KOPT-K1 (cell line): ENCODE data around the gene DNAJB12.
"Not testable (repeated sequence)": the region's sequence is repeated elsewhere in the genome, so short reads cannot be mapped to it uniquely, and the experiment has no call there.

ENCODE experiments used
- H3K27ac ChIP-seq: fragments of 200-600 bp; sonication (generic); 2 replicates; pipeline ENCODE4 v1.5.1; 2016; ENCODE audit warnings: antibody characterized with exemption, mild to moderate bottlenecking, low read depth, low read length; ENCODE audit not compliant: poor library complexity, severe bottlenecking
- H3K36me3 ChIP-seq: fragments of 200-600 bp; sonication (generic); 2 replicates; pipeline ENCODE4 v1.5.1; 2017; ENCODE audit warnings: antibody characterized with exemption, mild to moderate bottlenecking, low read length, moderate library complexity; ENCODE audit not compliant: insufficient read depth
- H3K9me3 ChIP-seq: fragments of 200-600 bp; sonication (generic); 2 replicates; pipeline ENCODE4 v1.5.1; 2017; ENCODE audit warnings: antibody characterized with exemption, low read length, mild to moderate bottlenecking; ENCODE audit not compliant: insufficient read depth, poor library complexity, severe bottlenecking

DNAJB12 gene

DNA sequence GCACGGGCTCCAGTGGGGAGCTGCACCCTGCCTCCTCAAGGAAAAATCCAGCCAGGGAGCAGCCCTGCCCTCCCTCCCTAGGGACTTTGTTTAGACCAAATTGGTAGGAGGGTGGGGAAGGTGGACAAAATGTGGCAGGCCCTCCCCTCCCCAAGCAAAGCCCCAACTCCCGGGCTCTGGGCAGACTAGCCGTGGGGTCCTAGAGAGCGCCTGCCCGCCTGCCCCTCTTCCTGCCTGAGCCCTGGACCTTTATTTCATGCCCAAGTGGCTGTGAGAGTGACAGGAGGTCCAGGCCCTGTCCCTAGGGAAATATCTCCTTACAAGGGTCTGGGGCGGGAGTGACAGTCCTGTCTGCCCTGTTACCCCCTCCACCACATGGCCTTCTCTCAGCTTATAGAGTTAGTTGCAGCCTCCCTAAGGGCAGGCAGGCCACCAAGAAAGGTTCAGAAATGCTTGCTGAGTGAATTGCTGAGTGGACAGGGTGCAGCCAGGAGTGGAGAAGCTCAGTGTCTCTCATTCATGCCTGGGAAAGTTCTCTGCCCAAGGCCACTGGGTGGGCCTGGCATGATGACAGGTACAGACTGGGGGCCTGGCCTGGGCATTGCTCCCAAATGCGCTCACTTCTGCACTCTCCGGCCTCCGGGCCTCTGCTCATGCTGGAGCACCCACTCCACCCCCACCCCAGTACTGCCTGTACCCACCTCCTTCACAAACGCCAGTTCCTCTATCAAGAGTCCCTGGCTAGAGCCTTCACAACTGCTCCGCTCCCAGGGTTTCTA, 25.2 kb downstream of the DNAJB12 start:
- H3K9me3 ChIP-seq = no peaks in the 10 kb centered on the region
- no peaks in the 10 kb centered on the region for H3K36me3 ChIP-seq
- H3K27ac ChIP-seq = peak overlapping the region; percentile 90

DNA sequence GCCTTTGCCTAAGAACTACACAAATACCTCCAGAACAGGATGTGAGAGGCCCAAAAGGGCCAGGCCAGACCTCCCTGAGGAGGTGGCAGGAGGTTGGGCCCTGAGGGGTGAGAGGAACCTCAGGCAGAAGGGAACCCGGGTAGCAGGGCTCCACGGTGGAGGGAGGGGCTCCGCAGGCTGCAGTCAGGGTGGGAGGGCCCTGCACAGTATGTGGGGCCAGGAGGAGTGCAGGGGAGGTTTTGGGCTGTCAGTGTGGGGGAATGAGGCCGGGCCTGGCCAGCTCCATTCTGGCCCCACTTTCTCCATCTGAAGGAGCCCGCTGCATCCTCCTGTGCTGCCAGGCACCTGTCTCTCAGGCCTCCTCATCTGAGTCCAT, 25.9 kb downstream of the DNAJB12 start:
- Histone ChIP-seq H3K9me3 (no peaks in the 10 kb centered on the region), H3K27ac (peak overlapping the region; percentile 90), H3K36me3 (no peaks in the 10 kb centered on the region)

DNA sequence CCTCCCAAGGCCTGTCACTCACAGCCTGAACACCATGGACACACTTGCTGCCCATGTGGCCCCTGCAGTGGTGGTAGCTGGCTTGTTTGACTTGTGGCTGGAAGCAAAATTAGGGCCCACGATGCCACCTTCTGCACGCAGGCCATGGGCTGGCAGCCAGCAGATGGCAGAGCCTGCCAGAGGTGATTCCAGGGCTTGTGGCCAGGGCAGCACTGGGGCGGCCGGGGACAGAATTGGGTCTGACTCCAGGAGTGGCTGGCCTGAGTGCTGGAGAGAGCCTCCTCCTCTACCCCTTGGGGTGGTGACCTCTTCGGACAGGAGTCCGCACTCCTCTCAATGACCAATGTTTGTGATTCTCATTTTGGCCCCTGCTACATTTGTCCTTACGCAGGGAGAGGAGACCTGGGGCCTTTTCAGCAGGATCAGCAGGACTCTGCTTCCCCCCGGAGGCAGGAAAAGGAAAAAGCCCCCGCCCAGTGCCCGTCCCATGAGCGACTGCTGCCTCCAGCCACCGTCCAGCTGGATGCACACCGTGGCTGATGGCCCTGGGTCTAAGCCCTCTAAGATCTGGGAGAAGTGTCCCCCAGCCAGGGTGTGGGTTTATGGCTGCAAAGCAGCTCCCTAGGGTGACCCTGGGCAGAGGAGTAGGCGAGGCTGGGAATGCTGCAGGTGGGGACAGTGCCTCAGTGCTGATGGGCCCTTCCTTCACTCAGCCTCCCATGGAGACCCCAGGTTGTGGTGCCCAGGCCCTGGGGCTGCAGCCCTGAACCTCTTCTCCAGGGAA, 26.5 kb downstream of the DNAJB12 start:
- no peaks in the 10 kb centered on the region for H3K9me3 ChIP-seq
- peak overlapping the region; percentile 90 for H3K27ac ChIP-seq
- H3K36me3 ChIP-seq = no peaks in the 10 kb centered on the region

DNA sequence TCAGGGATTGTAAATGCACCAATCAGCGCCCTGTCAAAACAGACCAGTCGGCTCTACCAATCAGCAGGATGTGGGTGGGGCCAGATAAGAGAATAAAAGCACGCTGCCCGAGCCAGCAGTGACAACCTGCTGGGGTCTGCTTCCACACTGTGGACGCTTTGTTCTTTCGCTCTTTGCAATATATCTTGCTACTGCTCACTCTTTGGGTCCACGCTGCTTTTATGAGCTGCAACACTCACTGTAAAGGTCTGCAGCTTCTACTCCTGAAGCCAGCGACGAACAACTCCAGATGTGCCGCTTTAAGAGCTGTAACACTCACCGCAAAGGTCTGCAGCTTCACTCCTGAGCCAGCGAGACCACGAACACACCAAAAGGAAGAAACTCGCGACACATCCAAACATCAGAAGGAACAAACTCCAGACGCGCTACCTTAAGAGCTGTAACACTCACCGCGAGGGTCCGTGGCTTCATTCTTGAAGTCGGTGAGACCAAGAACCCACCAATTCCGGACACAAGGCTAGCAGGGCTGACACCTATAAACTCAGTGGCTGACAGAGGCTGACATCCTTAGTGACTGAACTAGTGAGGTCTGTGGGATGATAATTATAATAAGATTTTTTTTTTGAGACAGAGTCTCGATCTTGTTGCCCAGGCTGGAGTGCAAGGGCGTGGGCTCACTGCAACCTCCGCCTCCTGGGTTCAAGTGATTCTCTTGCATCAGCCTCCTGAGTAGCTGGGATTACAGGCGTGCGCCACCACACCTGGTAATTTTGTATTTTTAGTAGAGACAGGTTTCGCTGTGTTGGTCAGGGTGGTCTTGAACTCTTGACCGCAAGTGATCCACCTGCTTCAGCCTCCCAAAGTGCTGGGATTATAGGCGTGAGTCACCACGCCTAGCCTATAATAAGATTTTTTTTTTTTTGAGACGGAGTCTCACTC, 27.8 kb downstream of the DNAJB12 start:
- H3K36me3 ChIP-seq, H3K9me3 ChIP-seq: not testable (repeated sequence)
- peak overlapping the region; percentile 56 for H3K27ac ChIP-seq

DNA sequence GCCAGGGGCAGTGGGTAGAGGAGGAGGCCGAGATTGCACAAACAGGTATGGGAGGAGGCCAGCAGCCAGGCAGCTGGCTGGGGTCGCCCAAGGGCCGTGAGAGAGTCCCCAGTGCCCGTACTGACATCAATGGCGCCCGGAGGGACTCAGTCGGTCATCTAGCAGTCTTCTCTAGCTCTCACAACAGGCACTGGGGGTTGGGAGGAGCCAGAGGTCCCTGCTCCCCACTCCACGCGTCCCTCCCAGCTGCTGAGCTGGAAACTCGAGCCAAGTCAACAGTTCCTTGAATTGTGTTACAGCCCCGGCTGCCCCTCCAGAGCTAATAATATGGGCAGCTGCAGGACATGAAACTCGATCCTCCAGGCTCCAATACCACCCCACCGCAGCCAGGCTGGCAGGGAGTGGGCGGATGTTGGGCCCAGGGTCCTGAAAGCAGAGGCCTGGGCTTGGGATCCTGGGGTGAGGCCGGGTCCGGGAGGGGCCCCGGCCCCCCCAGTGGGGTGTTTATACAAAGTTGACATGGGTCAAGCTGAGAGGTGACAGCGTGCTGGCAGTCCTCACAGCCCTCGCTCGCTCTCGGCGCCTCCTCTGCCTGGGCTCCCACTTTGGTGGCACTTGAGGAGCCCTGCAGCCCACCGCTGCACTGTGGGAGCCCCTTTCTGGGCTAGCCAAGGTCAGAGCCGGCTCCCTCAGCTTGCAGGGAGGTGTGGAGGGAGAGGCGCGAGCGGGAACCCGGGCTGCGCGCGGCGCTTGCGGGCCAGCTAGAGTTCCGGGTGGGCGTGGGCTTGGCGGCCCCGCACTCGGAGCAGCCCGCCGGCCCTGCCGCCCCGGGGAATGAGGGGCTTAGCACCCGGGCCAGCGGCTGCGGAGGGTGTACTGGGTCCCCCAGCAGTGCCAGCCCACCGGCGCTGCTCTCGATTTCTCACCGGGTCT, 29.2 kb downstream of the DNAJB12 start:
- H3K9me3 ChIP-seq, H3K36me3 ChIP-seq, H3K27ac ChIP-seq: not testable (repeated sequence)

DNA sequence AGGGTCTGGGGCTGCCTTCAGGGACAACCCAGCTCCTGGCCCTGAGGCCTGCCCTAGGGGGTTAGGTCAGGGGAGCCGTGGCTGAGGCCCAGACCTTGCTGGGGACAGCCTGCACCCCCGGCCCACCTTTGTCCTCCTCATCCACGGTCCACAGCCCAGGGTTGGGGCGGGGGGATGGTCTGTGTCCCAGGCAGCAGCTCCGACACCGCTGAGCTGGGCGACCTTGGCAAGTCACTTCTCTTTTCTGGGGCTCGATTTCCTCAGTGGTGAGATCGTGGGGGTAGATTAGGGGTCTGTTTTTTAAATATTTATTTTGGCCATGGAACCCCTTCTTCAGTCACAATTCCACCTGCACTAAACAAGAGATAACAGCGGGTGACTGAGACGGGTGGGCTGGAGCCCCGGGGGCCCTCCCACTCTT, 30.9 kb downstream of the DNAJB12 start:
- no peaks in the 10 kb centered on the region for H3K9me3 ChIP-seq
- no peaks in the 10 kb centered on the region for H3K36me3 ChIP-seq
- peak overlapping the region; percentile 26 for H3K27ac ChIP-seq

DNA sequence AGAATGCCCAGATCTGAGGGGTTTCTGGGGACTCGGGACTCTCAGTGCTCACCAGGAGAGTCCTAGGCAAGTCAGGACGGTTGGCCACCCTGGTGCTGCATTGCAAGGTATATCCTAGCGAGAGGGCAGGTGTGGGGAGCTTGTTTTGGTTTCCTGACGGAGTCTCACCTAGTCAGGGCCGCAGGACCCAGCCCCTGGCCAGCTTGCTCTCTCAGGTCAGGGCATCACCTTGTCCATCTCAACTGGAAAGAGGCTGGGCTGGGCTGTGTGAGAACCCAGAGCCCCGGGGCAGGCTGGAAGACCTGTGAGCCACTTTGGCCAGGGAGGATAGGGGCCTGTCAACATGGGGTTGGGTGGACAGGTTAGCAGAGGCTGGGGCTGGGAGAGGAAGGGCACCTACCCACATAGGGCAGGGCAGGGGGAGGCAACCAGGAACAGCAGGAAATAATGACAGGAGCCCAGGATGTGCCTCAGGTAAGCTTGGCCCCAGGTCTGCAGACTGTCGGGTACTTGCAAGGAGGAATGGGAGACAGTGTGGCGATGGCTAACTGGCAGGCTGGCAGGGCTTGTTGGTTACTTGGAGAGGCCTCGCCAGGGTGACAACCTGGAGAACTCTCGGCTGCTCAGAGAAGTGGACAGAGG, 31.5 kb downstream of the DNAJB12 start:
- H3K27ac ChIP-seq = peak overlapping the region; percentile 26
- no peaks in the 10 kb centered on the region for H3K9me3 ChIP-seq
- H3K36me3 ChIP-seq = no peaks in the 10 kb centered on the region

DNA sequence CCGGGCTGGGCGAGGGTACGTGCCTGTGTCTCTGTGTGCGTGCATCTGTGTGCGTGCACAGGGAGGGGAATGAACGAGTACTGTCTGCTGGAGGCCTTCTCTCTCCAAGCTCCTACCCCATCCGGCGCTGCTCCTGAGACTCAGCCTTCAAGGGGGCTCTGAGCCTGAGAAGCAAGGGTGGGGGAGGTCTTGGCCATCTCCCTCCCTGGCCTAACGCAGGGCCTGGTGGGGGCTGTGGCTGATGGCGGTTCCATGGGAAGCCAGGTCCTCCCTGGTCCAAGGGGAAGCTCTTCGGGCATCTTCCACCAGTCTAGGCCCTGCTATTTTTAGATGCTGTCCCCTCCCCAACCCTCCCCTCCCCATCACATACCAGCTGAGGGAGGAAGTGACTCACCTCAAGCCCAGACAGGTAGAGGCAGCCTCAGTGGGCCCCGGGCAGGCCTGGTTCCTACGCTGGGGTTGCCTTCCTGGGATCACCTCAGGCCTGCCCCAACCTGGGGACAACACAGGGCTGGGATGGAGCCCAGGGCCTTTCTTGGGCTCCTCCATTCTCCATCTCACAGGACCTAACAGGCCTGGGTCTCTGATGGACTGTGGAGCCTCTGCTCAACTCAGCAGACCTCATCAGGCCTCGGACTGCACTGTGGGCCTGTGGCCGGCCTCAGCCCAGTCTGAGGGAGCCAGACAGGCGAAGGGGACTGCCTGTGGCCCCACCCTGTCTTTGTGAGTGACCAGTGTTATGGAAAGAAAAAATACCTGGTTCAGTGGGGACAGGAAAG, 32.2 kb downstream of the DNAJB12 start:
- Histone ChIP-seq H3K36me3 (no peaks in the 10 kb centered on the region), H3K9me3 (no peaks in the 10 kb centered on the region), H3K27ac (peak overlapping the region; percentile 26)

DNA sequence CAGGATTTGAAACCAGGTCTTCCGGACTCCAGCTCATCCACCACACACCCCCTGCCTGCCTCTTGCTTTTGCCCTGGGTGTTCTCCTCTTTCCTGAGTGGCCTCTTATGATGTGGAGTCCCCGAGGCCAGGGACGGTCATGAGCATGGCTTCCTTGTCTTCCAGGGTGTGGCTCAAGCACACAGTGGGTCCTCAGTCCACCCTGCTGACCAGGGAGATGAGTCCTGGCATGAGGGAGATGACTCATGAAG, 32.8 kb downstream of the DNAJB12 start:
- no peaks in the 10 kb centered on the region for H3K36me3 ChIP-seq
- H3K9me3 ChIP-seq = no peaks in the 10 kb centered on the region
- peak overlapping the region; percentile 26 for H3K27ac ChIP-seq

DNA sequence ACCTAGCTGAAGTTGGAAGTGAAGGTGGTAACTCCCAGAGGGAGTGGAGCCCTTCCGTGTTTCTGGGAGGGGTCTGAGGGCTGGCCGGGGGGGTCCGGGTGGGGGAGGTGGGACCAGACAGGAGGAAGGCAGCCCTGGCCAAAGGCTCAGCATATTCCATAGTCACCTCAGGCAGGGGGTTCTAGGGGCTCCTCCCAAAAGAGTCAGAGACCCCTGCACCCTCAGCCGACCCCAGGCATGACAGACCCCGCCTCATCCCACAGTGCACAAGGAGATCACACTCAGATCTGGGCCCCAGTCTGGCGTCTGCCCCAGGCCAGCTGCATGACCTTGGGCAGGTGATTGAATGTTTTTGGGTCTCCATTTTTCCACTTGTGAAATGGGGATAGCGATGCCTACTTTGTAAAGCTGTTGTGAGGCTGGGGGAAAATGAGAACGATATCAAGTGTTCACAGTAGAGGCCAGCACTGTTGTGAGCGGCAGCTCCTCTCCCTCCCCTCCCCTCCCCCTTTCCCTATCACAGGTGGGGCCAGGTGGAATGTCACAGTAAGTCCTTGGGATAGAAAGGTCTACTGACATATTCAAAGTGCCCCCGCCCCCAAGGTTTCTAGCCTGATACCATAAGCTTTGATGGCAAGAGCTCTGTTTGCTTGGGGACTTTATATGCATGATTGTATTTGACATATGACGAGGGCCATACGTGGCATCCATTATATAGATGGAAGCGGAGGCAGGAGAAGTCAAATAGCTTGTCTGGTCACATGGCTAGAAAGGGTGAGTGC, 33.3 kb downstream of the DNAJB12 start:
- Histone ChIP-seq H3K36me3 (no peaks in the 10 kb centered on the region), H3K27ac (peak overlapping the region; percentile 94), H3K9me3 (no peaks in the 10 kb centered on the region)

DNA sequence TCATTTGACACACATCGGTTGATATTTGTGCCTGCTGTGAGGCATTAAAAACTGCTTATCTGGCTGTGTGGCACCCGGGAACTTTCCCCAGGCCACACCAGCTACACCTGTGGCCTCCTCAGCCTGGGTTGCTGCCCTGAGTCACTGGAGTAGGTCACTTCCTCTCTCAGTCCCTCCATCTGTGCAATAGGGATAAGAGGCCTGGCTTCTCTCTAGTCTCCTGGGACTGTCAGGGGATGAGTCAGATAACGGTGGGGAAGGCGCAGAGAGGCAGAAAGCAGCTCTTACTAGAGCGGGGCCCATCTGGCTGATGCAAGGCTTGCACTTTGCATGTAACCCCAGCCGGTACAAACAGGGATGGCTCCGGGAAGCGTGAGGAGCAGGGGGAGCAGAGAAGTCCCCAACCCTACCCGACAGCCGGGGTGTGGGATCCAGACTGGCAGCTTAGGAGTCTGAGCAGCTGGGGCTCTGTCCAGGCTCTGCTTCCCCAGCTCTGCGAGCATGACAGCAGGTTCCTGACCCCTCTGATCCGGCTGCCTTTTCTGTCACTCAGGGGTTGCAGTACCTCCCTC, 34.0 kb downstream of the DNAJB12 start:
- Histone ChIP-seq H3K27ac (peak overlapping the region; percentile 94), H3K36me3 (no peaks in the 10 kb centered on the region), H3K9me3 (no peaks in the 10 kb centered on the region)

DNA sequence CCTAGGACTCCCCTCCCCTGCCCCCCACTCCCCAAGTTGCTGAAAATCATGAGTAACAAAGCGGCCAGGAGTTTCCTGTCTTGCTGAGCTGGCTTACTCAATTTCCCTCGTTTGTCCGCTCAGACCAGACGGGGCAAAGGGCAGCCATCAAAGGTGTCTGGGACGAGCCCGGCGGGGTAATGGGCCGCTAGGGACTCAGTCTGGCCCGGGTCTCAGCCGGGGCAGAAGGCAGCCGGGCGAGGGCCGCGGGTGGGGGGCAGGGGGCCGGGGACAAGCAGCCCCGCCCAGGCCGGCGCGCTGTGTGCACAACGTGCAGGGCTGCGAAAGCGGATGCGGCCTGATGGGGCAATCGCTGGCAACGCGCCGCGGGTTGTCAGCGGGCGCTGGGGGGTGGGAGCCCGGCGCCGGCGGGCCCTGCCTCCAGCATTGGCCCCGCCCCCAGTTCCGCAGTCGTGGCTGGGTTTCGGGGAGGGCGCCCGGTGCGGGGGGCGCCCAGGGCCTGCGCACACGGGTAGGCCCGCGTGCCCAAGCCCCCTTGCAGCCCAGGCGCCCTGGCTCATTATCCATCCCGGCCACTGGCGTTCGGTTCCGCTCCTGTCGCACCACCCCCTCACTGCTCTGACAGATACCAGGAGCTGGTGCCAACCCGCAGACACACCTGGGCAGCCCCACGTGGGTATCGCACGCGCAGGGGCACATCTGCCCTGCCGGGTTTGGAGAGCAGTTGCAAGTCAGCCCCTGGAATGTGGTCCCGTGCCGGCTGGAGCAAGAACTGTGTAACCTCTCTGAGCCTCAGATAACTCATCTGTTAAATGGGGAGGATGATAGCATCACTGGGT, 35.1 kb downstream of the DNAJB12 start:
- H3K9me3 ChIP-seq = no peaks in the 10 kb centered on the region
- H3K36me3 ChIP-seq = no peaks in the 10 kb centered on the region
- peak overlapping the region; percentile 94 for H3K27ac ChIP-seq
